GM23338 (cell line): ENCODE data around the gene GALNT9.

Experiments
- CREB1 ChIP-seq: fragments of 250-450 bp; sonication (Bioruptor Pico); IDR thresholded peaks from 2 replicates; pipeline ENCODE4 v1.5.0; 2020; ENCODE audit warnings: low read depth, mild to moderate bottlenecking, moderate library complexity
- CTCF ChIP-seq, 2 experiments: fragments of 200-600 bp in 1 of 2; sonication (generic) in 1 of 2; conservative IDR thresholded peaks; 2 replicates each; pipeline versions ENCODE4 v1.5.1 to v1.6.1; 2016 to 2017; ENCODE audit warnings: antibody characterized with exemption in 2 of 2, low read depth in 2 of 2, mild to moderate bottlenecking in 2 of 2, moderate library complexity in 1 of 2
- ETS1 ChIP-seq: IDR thresholded peaks from 2 replicates; pipeline ENCODE4 v1.6.1; 2016; ENCODE audit warnings: antibody characterized with exemption
- EZH2 ChIP-seq: fragments of 200-600 bp; sonication (generic); IDR thresholded peaks from one replicate; pipeline ENCODE4 v1.8.0; 2017; ENCODE audit warnings: antibody characterized with exemption, mild to moderate bottlenecking, low read depth; ENCODE audit not compliant: unreplicated experiment
- EZH2phosphoT487 ChIP-seq: fragments of 200-600 bp; sonication (generic); IDR thresholded peaks from one replicate; pipeline ENCODE4 v1.8.1; 2018; ENCODE audit warnings: antibody characterized with exemption; ENCODE audit not compliant: unreplicated experiment
- JUNB ChIP-seq: IDR thresholded peaks from one replicate; pipeline ENCODE4 v1.6.1; 2016; ENCODE audit warnings: antibody characterized with exemption; ENCODE audit not compliant: unreplicated experiment
- POLR2AphosphoS5 ChIP-seq: IDR thresholded peaks from 2 replicates; pipeline ENCODE4 v1.6.1; 2016; ENCODE audit warnings: antibody characterized with exemption, low read depth
- REST ChIP-seq: IDR thresholded peaks from one replicate; pipeline ENCODE4 v1.6.1; 2018; ENCODE audit warnings: antibody characterized with exemption; ENCODE audit not compliant: unreplicated experiment
- ZNF114 ChIP-seq: fragments of 250-450 bp; sonication (Bioruptor Pico); IDR thresholded peaks from 2 replicates; pipeline ENCODE4 v1.5.0; 2020; ENCODE audit warnings: mild to moderate bottlenecking, moderate library complexity
- ZNF331 ChIP-seq: fragments of 250-450 bp; sonication (Bioruptor Pico); IDR thresholded peaks from 2 replicates; pipeline ENCODE4 v1.5.0; 2020; ENCODE audit warnings: low read depth, mild to moderate bottlenecking, moderate library complexity

- TF ChIP-seq CTCF (conservative IDR thresholded peaks at IDR 0.05; ENCODE audit: low read depth in 2 of 2) (no peak), EZH2 (no peak), REST (no peak), EZH2phosphoT487 (no peak), POLR2AphosphoS5 (no peak), CREB1 (no peak), ETS1 (no peak), JUNB (no peak), ZNF331 (no peak), ZNF114 (CRISPR knock-in tag) (no peak)
Measured at GRCh38 chr12:132182206-132182710, 147.1 kb downstream of the GALNT9 start.
